Measurements from ENCODE around the gene CER1. TPM values are rescaled to one million over a fixed set of nuclear protein-coding genes. Genes with fewer than 3 reads are reported as not detected.

CER1 gene
- total RNA-seq, 4 donors from 2014 or later = 0.61 to 0.97 TPM; not detected in 2

DNA sequence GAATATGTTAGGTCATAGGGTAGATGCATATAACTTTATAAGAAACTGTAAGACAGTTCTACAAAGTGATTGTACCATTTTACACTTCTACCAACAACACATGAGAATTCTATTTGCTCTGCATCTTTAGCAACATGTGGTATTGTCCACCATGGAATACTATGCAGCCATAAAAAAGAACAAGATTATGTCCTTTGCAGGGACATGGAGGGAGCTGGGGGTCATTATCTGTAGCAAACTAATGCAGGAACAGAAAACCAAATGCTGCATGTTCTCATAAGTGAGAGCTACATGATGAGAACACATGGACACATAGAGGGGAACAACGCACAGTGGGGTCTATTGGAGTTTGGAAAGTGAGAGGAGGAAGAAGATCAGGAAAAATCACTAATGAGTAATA is 22.2 kb upstream of the CER1 start:
- no peak for DNase-seq
- Histone ChIP-seq H3K9me3 (no peaks in the 10 kb centered on the region), H3K4me1 (no peaks in the 10 kb centered on the region), H3K27me3 (no peaks in the 10 kb centered on the region), H3K27ac (no peak overlapping the region), H3K36me3 (no peaks in the 10 kb centered on the region), H3K4me3 (no peak overlapping the region)
- no peak for TF ChIP-seq CTCF (IDR thresholded peaks at IDR 0.05)
- no peak for TF ChIP-seq POLR2A (IDR thresholded peaks at IDR 0.05)
- intact Hi-C loops (cut with DNase I; ENCODE audit: low total_unique reads) = no loop called here

DNA sequence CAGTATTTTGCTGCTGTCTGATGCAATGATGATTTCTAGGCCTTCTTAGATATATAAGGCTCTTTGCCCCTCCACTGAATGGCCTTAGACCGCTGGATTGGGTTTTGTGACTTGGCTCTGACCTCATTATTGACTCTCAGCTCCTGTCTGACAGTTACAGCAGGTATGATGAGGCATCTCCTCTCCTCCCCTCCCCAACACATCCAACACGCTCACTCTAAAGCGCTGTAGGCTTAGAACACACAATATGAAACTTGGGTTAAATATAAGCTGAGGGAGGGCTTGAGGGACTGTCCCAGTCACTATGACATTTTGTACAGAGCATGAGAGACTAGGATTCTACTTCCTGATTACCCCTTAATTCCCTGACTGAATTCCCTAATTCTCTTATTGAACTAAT is 18.8 kb upstream of the CER1 start:
- no peak for DNase-seq
- Histone ChIP-seq H3K36me3 (no peaks in the 10 kb centered on the region), H3K27me3 (no peaks in the 10 kb centered on the region), H3K4me3 (no peak overlapping the region), H3K9me3 (no peaks in the 10 kb centered on the region), H3K4me1 (no peaks in the 10 kb centered on the region), H3K27ac (no peak overlapping the region)
- no peak for TF ChIP-seq CTCF (IDR thresholded peaks at IDR 0.05)
- TF ChIP-seq POLR2A (IDR thresholded peaks at IDR 0.05) = no peak
- intact Hi-C loops (cut with DNase I; ENCODE audit: low total_unique reads) = no loop called here

GRCh38 chr9:14733133-14733532 is 10.6 kb upstream of the CER1 start:
- H3K27me3 ChIP-seq = no peaks in the 10 kb centered on the region
- DNase-seq = no peak
- H3K36me3 ChIP-seq = no peaks in the 10 kb centered on the region
- no peak overlapping the region for H3K27ac ChIP-seq
- H3K4me3 ChIP-seq = no peak overlapping the region
- H3K9me3 ChIP-seq = no peaks in the 10 kb centered on the region
- H3K4me1 ChIP-seq = no peaks in the 10 kb centered on the region
- TF ChIP-seq POLR2A (IDR thresholded peaks at IDR 0.05) (no peak), CTCF (IDR thresholded peaks at IDR 0.05) (no peak)
- intact Hi-C loops (cut with DNase I; ENCODE audit: low total_unique reads) = no loop called here

DNA sequence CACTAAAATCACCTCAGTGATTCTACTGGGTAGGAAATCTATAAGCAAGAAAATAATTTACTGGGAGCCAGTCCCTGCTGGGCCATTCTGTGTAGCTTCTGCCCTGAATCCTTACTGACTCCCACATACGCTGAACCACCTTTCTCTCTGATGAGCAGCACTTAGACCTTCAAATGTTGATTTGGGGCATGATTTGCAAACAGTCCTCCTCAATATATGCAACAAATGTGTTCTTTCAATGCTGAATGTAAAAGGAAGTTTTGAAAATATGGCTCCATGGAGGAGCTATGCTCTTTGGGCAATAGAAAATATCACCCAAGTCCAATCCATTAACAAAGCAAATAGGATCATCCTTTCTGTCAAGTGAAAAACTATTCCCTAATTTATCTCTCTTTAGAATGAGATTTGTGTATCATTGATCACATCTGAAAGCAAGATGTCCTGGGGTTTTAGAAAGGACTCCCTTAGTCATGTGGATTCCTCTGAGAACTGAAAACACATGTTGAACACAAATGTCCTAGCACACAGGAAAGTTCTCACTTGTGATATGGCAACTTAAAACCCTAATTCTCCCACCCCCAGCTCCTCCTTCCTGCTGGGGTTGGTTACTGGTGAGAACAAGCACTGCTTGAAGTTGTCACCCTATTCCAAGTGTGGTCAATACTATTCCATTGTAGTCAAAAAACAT is 8.9 kb upstream of the CER1 start:
- TF ChIP-seq CTCF (IDR thresholded peaks at IDR 0.05) = no peak
- TF ChIP-seq POLR2A (IDR thresholded peaks at IDR 0.05) = no peak
- Histone ChIP-seq H3K9me3 (no peaks in the 10 kb centered on the region), H3K27me3 (no peaks in the 10 kb centered on the region), H3K36me3 (no peaks in the 10 kb centered on the region), H3K4me3 (no peak overlapping the region), H3K27ac (no peak overlapping the region), H3K4me1 (no peaks in the 10 kb centered on the region)
- DNase-seq = no peak
- intact Hi-C loops (cut with DNase I; ENCODE audit: low total_unique reads) = no loop called here

DNA sequence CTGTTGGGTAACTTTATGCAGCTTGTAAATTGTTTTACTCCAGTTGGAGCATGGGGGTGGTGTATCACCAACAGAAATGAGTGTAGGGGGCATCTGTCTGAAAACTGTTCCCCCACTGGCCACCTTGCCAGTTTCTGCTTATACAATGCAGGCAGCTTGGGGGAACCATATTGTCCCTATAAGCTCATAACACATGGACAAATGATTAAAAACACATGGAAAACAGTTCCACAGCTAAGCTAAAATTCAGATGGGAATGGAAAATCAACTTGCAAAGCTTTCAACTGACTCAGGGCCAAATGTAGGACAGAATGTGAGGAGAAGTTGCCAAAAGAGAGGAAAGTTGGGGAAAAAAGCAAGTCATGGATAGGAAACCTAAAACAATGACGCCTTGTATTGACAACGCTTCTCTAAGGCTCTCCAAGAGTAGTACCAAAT is 7.9 kb upstream of the CER1 start:
- Histone ChIP-seq H3K36me3 (no peaks in the 10 kb centered on the region), H3K27me3 (no peaks in the 10 kb centered on the region), H3K4me1 (no peaks in the 10 kb centered on the region), H3K27ac (no peak overlapping the region), H3K9me3 (no peaks in the 10 kb centered on the region), H3K4me3 (no peak overlapping the region)
- DNase-seq = no peak
- TF ChIP-seq POLR2A (IDR thresholded peaks at IDR 0.05) = no peak
- intact Hi-C loops (cut with DNase I; ENCODE audit: low total_unique reads) = no loop called here

GRCh38 chr9:14723301-14723700 is 768 bp upstream of the CER1 start:
- Histone ChIP-seq H3K4me3 (no peak overlapping the region), H3K9me3 (no peaks in the 10 kb centered on the region), H3K27me3 (no peaks in the 10 kb centered on the region), H3K4me1 (no peaks in the 10 kb centered on the region), H3K27ac (no peak overlapping the region), H3K36me3 (no peaks in the 10 kb centered on the region)
- TF ChIP-seq POLR2A (IDR thresholded peaks at IDR 0.05) (no peak), CTCF (IDR thresholded peaks at IDR 0.05) (no peak)
- no peak for DNase-seq
- intact Hi-C loops (cut with DNase I; ENCODE audit: low total_unique reads) = no loop called here

Data from uterus (tissue), 4 donors.